Colonic mucosa (tissue), 4 donors: ENCODE data around the gene PPP1R1C. TPM values are rescaled to one million over a fixed set of nuclear protein-coding genes. Genes with fewer than 3 reads are reported as not detected.

Experiments used
- DNase-seq: peaks from one replicate; pipeline ENCODE4 v3.0.0-alpha.2; 2020
- H3K27ac ChIP-seq: fragments of 200-600 bp; one replicate; pipeline ENCODE4 v1.8.0; 2021
- H3K27me3 ChIP-seq: fragments of 200-600 bp; one replicate; pipeline ENCODE4 v1.8.0; 2021
- H3K36me3 ChIP-seq: fragments of 200-600 bp; one replicate; pipeline ENCODE4 v1.8.0; 2021
- H3K4me1 ChIP-seq: fragments of 200-600 bp; one replicate; pipeline ENCODE4 v1.8.0; 2021; ENCODE audit warnings: mild to moderate bottlenecking
- H3K4me3 ChIP-seq: fragments of 200-600 bp; one replicate; pipeline ENCODE4 v1.8.0; 2021
- H3K9ac ChIP-seq, 2 donors: one replicate each; pipeline ENCODE4 v1.7.0; 2013; ENCODE audit warnings: control low read depth in 2 of 2, low read depth in 2 of 2, low read length in 2 of 2
- H3K9me3 ChIP-seq: fragments of 200-600 bp; one replicate; pipeline ENCODE4 v1.8.0; 2021
- CTCF ChIP-seq: fragments of 200-600 bp; IDR thresholded peaks from one replicate; pipeline ENCODE4 v1.8.0; 2022; ENCODE audit warnings: antibody characterized with exemption, mild to moderate bottlenecking
- intact Hi-C: fragments of 100-400 bp; cut with DNase I; formaldehyde crosslinking; loops from one replicate; pipeline ENCODE4 v1.14.1; 2022
- total RNA-seq, 2 donors: library from RNA; stranded (reverse); fragmentation: NEBNext Ultra II Directional in 1 of 2; extraction: Animal tissue kit (Norgen Biotek cat#: 25700) in 1 of 2; gene quantifications; one replicate each; pipeline ENCODE4 v1.2.1, GENCODE V29; 2021
- donor health status: healthy.
- donor health status: DM: no; HTN: no; CAD: no.
- donor health status: DM: no; HTN: no; CAD: no.

The PPP1R1C gene
- total RNA-seq, 2 donors from 2014 or later = not detected

GRCh38 chr2:182077448-182078142, 91.9 kb downstream of the PPP1R1C start:
- Histone ChIP-seq H3K4me3 (no peak overlapping the region), H3K27ac (peak overlapping the region; percentile 15), H3K9ac (no peak overlapping the region), H3K4me1 (no peaks in the 10 kb centered on the region), H3K36me3 (no peaks in the 10 kb centered on the region), H3K27me3 (no peaks in the 10 kb centered on the region), H3K9me3 (no peaks in the 10 kb centered on the region)
- peak; percentile 44 for TF ChIP-seq CTCF
- peak; percentile 56 for DNase-seq
- intact Hi-C loops = loop anchor here (2.0 kb wide), 1 partner anchor 337 kb away; no protein-coding TSS in a partner anchor

GRCh38 chr2:182078988-182079602, 93.4 kb downstream of the PPP1R1C start:
- DNase-seq = no peak
- Histone ChIP-seq H3K4me1 (no peaks in the 10 kb centered on the region), H3K9ac (no peak overlapping the region), H3K36me3 (no peaks in the 10 kb centered on the region), H3K4me3 (no peak overlapping the region), H3K27me3 (no peaks in the 10 kb centered on the region), H3K9me3 (no peaks in the 10 kb centered on the region), H3K27ac (no peak overlapping the region)
- intact Hi-C loops = loop anchor here (2.0 kb wide), 1 partner anchor 338 kb away; no protein-coding TSS in a partner anchor
- no peak for TF ChIP-seq CTCF

GRCh38 chr2:182080493-182080892, 94.8 kb downstream of the PPP1R1C start:
- no peak for TF ChIP-seq CTCF
- no peak overlapping the region for H3K9ac ChIP-seq
- H3K27ac ChIP-seq = no peak overlapping the region
- no peaks in the 10 kb centered on the region for H3K9me3 ChIP-seq
- H3K4me1 ChIP-seq = no peaks in the 10 kb centered on the region
- no peaks in the 10 kb centered on the region for H3K36me3 ChIP-seq
- DNase-seq = no peak
- H3K27me3 ChIP-seq = no peaks in the 10 kb centered on the region
- no peak overlapping the region for H3K4me3 ChIP-seq
- intact Hi-C loops = no loop called here

- Histone ChIP-seq H3K27ac (no peak overlapping the region), H3K9me3 (no peaks in the 10 kb centered on the region), H3K4me3 (no peak overlapping the region), H3K9ac (no peak overlapping the region), H3K27me3 (no peaks in the 10 kb centered on the region), H3K36me3 (no peaks in the 10 kb centered on the region), H3K4me1 (no peaks in the 10 kb centered on the region)
- no peak for DNase-seq
- intact Hi-C loops = no loop called here
- TF ChIP-seq CTCF = no peak
These were observed 96.1 kb downstream of the PPP1R1C start for GRCh38 chr2:182081602-182082260.

- no peak for DNase-seq
- Histone ChIP-seq H3K4me1 (no peaks in the 10 kb centered on the region), H3K27me3 (no peaks in the 10 kb centered on the region), H3K9ac (no peak overlapping the region), H3K27ac (no peak overlapping the region), H3K4me3 (no peak overlapping the region), H3K36me3 (no peaks in the 10 kb centered on the region), H3K9me3 (no peaks in the 10 kb centered on the region)
- TF ChIP-seq CTCF = no peak
- intact Hi-C loops = no loop called here
These were observed 103.1 kb downstream of the PPP1R1C start for GRCh38 chr2:182088681-182089320.
